HG03442 (cell line): ENCODE data around the gene TSPY1.
"Not testable (repeated sequence)": the region's sequence is repeated elsewhere in the genome, so short reads cannot be mapped to it uniquely, and the experiment has no call there.

ENCODE experiments used
- ATAC-seq: cut with Tn5 transposase; IDR thresholded peaks from one replicate; pipeline ENCODE4 v1.9.1; 2021; ENCODE audit warnings: mild to moderate bottlenecking, moderate library complexity; ENCODE audit not compliant: unreplicated experiment

TSPY1 gene, protein sequence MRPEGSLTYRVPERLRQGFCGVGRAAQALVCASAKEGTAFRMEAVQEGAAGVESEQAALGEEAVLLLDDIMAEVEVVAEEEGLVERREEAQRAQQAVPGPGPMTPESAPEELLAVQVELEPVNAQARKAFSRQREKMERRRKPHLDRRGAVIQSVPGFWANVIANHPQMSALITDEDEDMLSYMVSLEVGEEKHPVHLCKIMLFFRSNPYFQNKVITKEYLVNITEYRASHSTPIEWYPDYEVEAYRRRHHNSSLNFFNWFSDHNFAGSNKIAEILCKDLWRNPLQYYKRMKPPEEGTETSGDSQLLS

DNA sequence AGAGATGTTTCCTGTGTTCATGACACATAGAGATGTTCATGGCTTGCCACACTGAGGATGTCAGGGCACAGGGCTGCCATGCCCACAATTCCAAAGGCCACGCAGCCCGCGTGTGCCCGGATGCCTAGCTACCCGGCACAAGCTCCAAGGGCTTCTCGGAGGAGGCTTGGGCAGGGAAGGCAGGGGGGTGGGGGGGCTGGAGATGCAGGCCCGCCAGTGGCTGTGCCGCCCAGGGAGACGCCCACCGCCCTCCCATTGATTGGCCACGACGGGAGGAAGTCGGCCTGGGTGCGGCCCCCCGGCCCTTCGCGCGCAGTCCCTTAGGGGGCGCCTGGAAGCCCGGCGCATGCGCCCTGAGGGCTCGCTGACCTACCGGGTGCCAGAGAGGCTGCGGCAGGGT lies at the start of gene TSPY1:
TSPY1 (plus strand) TSS at position 301 of the 400 bp plus-strand sequence; CDS start at position 347, 46 bp downstream.
- not testable (repeated sequence) for ATAC-seq

GRCh38 chrY:9486967-9487366 lies 20.2 kb downstream of the TSPY1 start, which contains the start of gene TSPY9:
Gene TSPY9 (plus strand): TSS chrY:9487267. CDS start chrY:9487313, 46 bp downstream.
- ATAC-seq = not testable (repeated sequence)

GRCh38 chrY:9504396-9504795 lies 37.6 kb downstream of the TSPY1 start:
- ATAC-seq = not testable (repeated sequence)

DNA sequence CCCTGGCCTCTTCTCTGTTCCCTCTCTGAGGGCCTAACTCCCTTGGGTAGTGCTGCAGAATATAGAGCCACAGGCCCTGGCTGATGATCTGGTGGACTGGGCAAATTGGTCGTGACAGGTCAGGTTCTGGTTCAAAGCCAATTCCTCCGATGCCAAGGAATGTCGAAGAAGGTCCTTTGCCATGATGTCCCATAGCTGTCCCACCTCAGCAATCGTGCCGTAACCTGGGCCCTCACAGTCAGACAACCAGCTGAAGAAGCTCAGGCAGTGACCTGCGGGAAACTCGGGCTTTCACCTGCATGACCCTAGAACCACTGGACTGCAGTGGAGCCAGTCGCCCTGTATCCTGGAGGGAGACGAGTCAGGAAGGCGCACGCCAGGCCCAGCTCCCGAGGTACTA lies 49.5 kb downstream of the TSPY1 start:
- not testable (repeated sequence) for ATAC-seq
